RWPE2 (cell line): Measurements from ENCODE around the gene TAF3.

Experiments used
- ATAC-seq: fragments of 200-7000 bp; cut with Tn5 transposase; 3 replicates; pipeline ENCODE4 v1.9.1; 2021; ENCODE audit warnings: low read depth
- DNase-seq: peaks from one replicate; pipeline ENCODE4 v3.0.0-alpha.2; 2020; ENCODE audit warnings: low spot score
- H3K27ac ChIP-seq: fragments of 450-650 bp; 2 replicates; pipeline ENCODE4 v1.5.1; 2017; ENCODE audit warnings: mild to moderate bottlenecking; ENCODE audit not compliant: poor library complexity, severe bottlenecking
- H3K27me3 ChIP-seq: fragments of 250-450 bp; sonication (Bioruptor Pico); 2 replicates; pipeline ENCODE4 v1.5.1; 2021; ENCODE audit warnings: mild to moderate bottlenecking, moderate library complexity; ENCODE audit not compliant: insufficient read depth, poor library complexity, severe bottlenecking
- H3K36me3 ChIP-seq: fragments of 250-450 bp; sonication (Bioruptor Pico); 2 replicates; pipeline ENCODE4 v1.5.1; 2020; ENCODE audit warnings: low read depth, mild to moderate bottlenecking, moderate library complexity
- H3K4me1 ChIP-seq: fragments of 250-450 bp; sonication (Bioruptor Pico); 2 replicates; pipeline ENCODE4 v1.5.1; 2021; ENCODE audit warnings: mild to moderate bottlenecking, moderate library complexity; ENCODE audit not compliant: insufficient read depth, poor library complexity, severe bottlenecking
- H3K4me3 ChIP-seq: fragments of 250-450 bp; sonication (Bioruptor Pico); 2 replicates; pipeline ENCODE4 v1.5.1; 2021; ENCODE audit warnings: mild to moderate bottlenecking, moderate library complexity; ENCODE audit not compliant: severe bottlenecking
- H3K9me3 ChIP-seq: fragments of 250-450 bp; sonication (Bioruptor Pico); 2 replicates; pipeline ENCODE4 v1.5.1; 2021; ENCODE audit warnings: mild to moderate bottlenecking, moderate library complexity; ENCODE audit not compliant: severe bottlenecking
- CTCF ChIP-seq: fragments of 450-650 bp; IDR thresholded peaks from one replicate; pipeline ENCODE4 v1.5.1; 2017; ENCODE audit warnings: mild to moderate bottlenecking, moderate library complexity; ENCODE audit not compliant: poor library complexity, severe bottlenecking

Gene TAF3

GRCh38 chr10:7950981-7951847, 132.9 kb downstream of the TAF3 start:
- H3K27ac ChIP-seq = no peak overlapping the region
- no peak for DNase-seq

GRCh38 chr10:7952266-7952665, 134.0 kb downstream of the TAF3 start:
- TF ChIP-seq CTCF = no peak
- ATAC-seq (no peak), DNase-seq (no peak)
- Histone ChIP-seq H3K36me3 (no peaks in the 10 kb centered on the region), H3K4me3 (no peak overlapping the region), H3K9me3 (no peaks in the 10 kb centered on the region), H3K27me3 (no peaks in the 10 kb centered on the region), H3K4me1 (peaks cover 8% of the 10 kb centered on the region), H3K27ac (no peak overlapping the region)

More at GRCh38 chr10:7950981-7951847, 132.9 kb downstream of the TAF3 start:
- ATAC-seq = no peak
- Histone ChIP-seq H3K9me3 (no peaks in the 10 kb centered on the region), H3K4me3 (no peak overlapping the region), H3K27me3 (no peaks in the 10 kb centered on the region), H3K36me3 (no peaks in the 10 kb centered on the region), H3K4me1 (peaks cover 1% of the 10 kb centered on the region)
- no peak for TF ChIP-seq CTCF

- no peak for DNase-seq
- Histone ChIP-seq H3K4me1 (peaks cover 8% of the 10 kb centered on the region), H3K27ac (no peak overlapping the region), H3K27me3 (no peaks in the 10 kb centered on the region), H3K36me3 (no peaks in the 10 kb centered on the region), H3K9me3 (no peaks in the 10 kb centered on the region), H3K4me3 (no peak overlapping the region)
- no peak for TF ChIP-seq CTCF
- no peak for ATAC-seq
Measured at GRCh38 chr10:7953447-7953846, 135.1 kb downstream of the TAF3 start.

GRCh38 chr10:7955446-7955845, 137.1 kb downstream of the TAF3 start:
- H3K9me3 ChIP-seq = no peaks in the 10 kb centered on the region
- no peak for ATAC-seq
- no peaks in the 10 kb centered on the region for H3K27me3 ChIP-seq
- H3K36me3 ChIP-seq = no peaks in the 10 kb centered on the region
- H3K4me3 ChIP-seq = no peak overlapping the region
- no peak for DNase-seq
- H3K27ac ChIP-seq = no peak overlapping the region
- H3K4me1 ChIP-seq = peaks cover 8% of the 10 kb centered on the region
- no peak for TF ChIP-seq CTCF

- DNase-seq = no peak
- Histone ChIP-seq H3K27me3 (no peaks in the 10 kb centered on the region), H3K36me3 (no peaks in the 10 kb centered on the region), H3K9me3 (no peaks in the 10 kb centered on the region), H3K4me3 (no peak overlapping the region), H3K4me1 (peaks cover 8% of the 10 kb centered on the region), H3K27ac (no peak overlapping the region)
- ATAC-seq = peak; percentile 53
- no peak for TF ChIP-seq CTCF
Measured at GRCh38 chr10:7956508-7956907, 138.2 kb downstream of the TAF3 start.
